ENCODE data around the gene PASD1. TPM values are rescaled to one million over a fixed set of nuclear protein-coding genes. Genes with fewer than 3 reads are reported as not detected.

PASD1 gene
- total RNA-seq, 4 donors from 2014 or later = not detected

GRCh38 chrX:151631822-151632221, 68.3 kb downstream of the PASD1 start:
- Histone ChIP-seq H3K9me3 (no peaks in the 10 kb centered on the region), H3K4me3 (no peak overlapping the region), H3K36me3 (no peaks in the 10 kb centered on the region), H3K4me1 (no peaks in the 10 kb centered on the region), H3K27ac (no peak overlapping the region), H3K27me3 (no peaks in the 10 kb centered on the region)
- TF ChIP-seq POLR2A (IDR thresholded peaks at IDR 0.05) = no peak
- TF ChIP-seq, protein P1, sequence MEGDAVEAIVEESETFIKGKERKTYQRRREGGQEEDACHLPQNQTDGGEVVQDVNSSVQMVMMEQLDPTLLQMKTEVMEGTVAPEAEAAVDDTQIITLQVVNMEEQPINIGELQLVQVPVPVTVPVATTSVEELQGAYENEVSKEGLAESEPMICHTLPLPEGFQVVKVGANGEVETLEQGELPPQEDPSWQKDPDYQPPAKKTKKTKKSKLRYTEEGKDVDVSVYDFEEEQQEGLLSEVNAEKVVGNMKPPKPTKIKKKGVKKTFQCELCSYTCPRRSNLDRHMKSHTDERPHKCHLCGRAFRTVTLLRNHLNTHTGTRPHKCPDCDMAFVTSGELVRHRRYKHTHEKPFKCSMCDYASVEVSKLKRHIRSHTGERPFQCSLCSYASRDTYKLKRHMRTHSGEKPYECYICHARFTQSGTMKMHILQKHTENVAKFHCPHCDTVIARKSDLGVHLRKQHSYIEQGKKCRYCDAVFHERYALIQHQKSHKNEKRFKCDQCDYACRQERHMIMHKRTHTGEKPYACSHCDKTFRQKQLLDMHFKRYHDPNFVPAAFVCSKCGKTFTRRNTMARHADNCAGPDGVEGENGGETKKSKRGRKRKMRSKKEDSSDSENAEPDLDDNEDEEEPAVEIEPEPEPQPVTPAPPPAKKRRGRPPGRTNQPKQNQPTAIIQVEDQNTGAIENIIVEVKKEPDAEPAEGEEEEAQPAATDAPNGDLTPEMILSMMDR (IDR thresholded peaks at IDR 0.05) = no peak
- intact Hi-C loops (cut with DNase I; ENCODE audit: low total_unique reads) = no loop called here
- no peak for DNase-seq

DNA sequence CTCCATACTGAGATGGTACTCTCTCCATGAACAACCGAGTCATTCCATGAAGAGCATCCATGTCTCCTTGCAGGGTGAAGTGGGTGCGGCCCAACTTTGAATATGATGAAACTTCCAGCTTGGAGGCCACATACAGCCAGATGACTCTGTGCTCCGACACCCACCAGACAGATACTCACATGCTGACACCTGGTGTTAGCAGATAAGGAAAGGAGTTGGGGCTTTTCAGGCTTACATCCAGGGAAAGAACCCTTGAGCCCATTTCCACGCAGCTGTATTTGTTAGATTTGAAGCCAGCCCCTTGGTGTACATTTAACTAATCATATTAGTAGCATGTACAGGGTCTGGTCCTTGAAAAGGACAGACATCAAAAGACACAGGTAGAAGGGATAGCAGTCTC, 69.7 kb downstream of the PASD1 start:
- intact Hi-C loops (cut with DNase I; ENCODE audit: low total_unique reads) = no loop called here
- no peak for DNase-seq
- no peaks in the 10 kb centered on the region for H3K9me3 ChIP-seq

DNA sequence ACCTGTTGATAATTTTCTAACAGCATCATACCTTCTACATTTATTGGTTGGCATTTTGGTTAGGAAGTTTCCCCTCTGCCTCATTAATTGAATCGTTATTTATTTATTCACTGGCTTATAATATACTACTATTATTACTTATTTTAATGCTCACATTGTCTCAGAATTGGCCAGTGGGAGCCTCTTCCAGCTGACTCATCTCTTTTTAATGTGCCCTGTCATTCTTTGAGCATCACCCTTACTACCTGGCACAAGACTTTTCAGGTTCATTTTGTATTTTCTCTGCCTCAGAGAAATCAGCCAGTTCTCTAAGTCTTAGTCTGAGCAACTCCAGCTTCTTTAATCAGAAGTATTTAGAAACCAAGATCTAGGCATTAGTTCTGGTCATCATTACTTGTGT, 71.5 kb downstream of the PASD1 start:
- DNase-seq = no peak
- H3K27me3 ChIP-seq = no peaks in the 10 kb centered on the region
- H3K4me3 ChIP-seq = no peak overlapping the region
- H3K36me3 ChIP-seq = no peaks in the 10 kb centered on the region
- no peak for TF ChIP-seq POLR2A (IDR thresholded peaks at IDR 0.05)
- TF ChIP-seq, protein P1 (IDR thresholded peaks at IDR 0.05) = no peak
- no peak overlapping the region for H3K27ac ChIP-seq
- no peaks in the 10 kb centered on the region for H3K4me1 ChIP-seq
- intact Hi-C loops (cut with DNase I; ENCODE audit: low total_unique reads) = no loop called here
- no peaks in the 10 kb centered on the region for H3K9me3 ChIP-seq

More for the DNA sequence above, 69.7 kb downstream of the PASD1 start:
- Histone ChIP-seq H3K4me3 (no peak overlapping the region), H3K4me1 (no peaks in the 10 kb centered on the region), H3K27ac (no peak overlapping the region), H3K27me3 (no peaks in the 10 kb centered on the region), H3K36me3 (no peaks in the 10 kb centered on the region)
- TF ChIP-seq POLR2A (IDR thresholded peaks at IDR 0.05) = no peak
- TF ChIP-seq, protein P1 (IDR thresholded peaks at IDR 0.05) = no peak

DNA sequence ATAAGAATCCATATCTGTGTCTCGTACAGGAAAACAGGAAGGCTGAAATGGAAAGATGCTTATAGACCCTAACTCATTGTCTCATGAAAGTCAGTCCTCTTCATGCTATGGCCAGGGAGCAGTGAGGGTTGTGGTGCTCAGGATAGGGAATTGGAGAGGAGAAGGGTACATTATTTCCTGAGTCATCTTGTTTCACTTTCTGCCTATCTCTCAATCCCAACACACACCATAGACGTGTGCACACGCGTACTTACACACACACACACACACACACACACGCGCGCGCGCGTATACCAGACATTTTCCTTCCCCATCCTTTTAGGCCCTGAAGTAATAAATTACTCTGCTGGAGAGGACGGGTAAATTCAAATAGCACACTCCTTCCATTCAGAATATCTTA, 78.1 kb downstream of the PASD1 start:
- intact Hi-C loops (cut with DNase I; ENCODE audit: low total_unique reads) = no loop called here
- Histone ChIP-seq H3K36me3 (no peaks in the 10 kb centered on the region), H3K4me3 (no peak overlapping the region), H3K27me3 (no peaks in the 10 kb centered on the region), H3K9me3 (no peaks in the 10 kb centered on the region), H3K27ac (no peak overlapping the region), H3K4me1 (no peaks in the 10 kb centered on the region)
- no peak for TF ChIP-seq POLR2A (IDR thresholded peaks at IDR 0.05)
- TF ChIP-seq, protein P1 (IDR thresholded peaks at IDR 0.05) = no peak
- DNase-seq = no peak

GRCh38 chrX:151675121-151675746, 111.8 kb downstream of the PASD1 start:
- Histone ChIP-seq H3K4me3 (no peak overlapping the region), H3K27me3 (no peaks in the 10 kb centered on the region), H3K27ac (no peak overlapping the region), H3K4me1 (no peaks in the 10 kb centered on the region), H3K9me3 (no peaks in the 10 kb centered on the region), H3K36me3 (no peaks in the 10 kb centered on the region)
- intact Hi-C loops (cut with DNase I; ENCODE audit: low total_unique reads) = no loop called here
- TF ChIP-seq, protein P1 (IDR thresholded peaks at IDR 0.05) = no peak
- TF ChIP-seq POLR2A (IDR thresholded peaks at IDR 0.05) = no peak
- DNase-seq = no peak
